ENCODE measurements around the gene SLC38A4.

- TF ChIP-seq CTCF (conservative IDR thresholded peaks at IDR 0.05) (no peak), EZH2 (IDR thresholded peaks at IDR 0.05; ENCODE audit: low read depth) (no peak)
Observed at GRCh38 chr12:46794593-46795190, 31.1 kb downstream of the SLC38A4 start.

All from PC-9 (cell line).